ENCODE results near the gene MUCL3.

- TF ChIP-seq CTCF (IDR thresholded peaks at IDR 0.05) (no peak), POLR2A (IDR thresholded peaks at IDR 0.05) (no peak)
Observed at GRCh38 chr6:30998785-30999184, 58.0 kb downstream of the MUCL3 start.
